Uterus (tissue), 2 donors: ENCODE results near the gene ITGAL.

ENCODE experiments used
- CTCF ChIP-seq, 4 experiments: fragments of 200-600 bp in 2 of 4; fragments of 450-650 bp in 2 of 4; sonication (generic) in 2 of 4; IDR thresholded peaks; one replicate each; pipeline ENCODE4 v1.5.1; 2016 to 2019; ENCODE audit warnings: antibody characterized with exemption in 4 of 4, mild to moderate bottlenecking in 2 of 4, moderate library complexity in 1 of 4
- POLR2A ChIP-seq, 2 donors: fragments of 450-650 bp; IDR thresholded peaks; one replicate each; pipeline ENCODE4 v1.6.1; 2016; ENCODE audit warnings: antibody characterized with exemption in 2 of 2, mild to moderate bottlenecking in 1 of 2, moderate library complexity in 1 of 2

- TF ChIP-seq POLR2A (IDR thresholded peaks at IDR 0.05): no peak
- TF ChIP-seq CTCF (IDR thresholded peaks at IDR 0.05): no peak
These were observed 82.2 kb downstream of the ITGAL start for GRCh38 chr16:30554557-30555314.
